Measurements from ENCODE around the gene DIO2.

The DIO2 gene

DNA sequence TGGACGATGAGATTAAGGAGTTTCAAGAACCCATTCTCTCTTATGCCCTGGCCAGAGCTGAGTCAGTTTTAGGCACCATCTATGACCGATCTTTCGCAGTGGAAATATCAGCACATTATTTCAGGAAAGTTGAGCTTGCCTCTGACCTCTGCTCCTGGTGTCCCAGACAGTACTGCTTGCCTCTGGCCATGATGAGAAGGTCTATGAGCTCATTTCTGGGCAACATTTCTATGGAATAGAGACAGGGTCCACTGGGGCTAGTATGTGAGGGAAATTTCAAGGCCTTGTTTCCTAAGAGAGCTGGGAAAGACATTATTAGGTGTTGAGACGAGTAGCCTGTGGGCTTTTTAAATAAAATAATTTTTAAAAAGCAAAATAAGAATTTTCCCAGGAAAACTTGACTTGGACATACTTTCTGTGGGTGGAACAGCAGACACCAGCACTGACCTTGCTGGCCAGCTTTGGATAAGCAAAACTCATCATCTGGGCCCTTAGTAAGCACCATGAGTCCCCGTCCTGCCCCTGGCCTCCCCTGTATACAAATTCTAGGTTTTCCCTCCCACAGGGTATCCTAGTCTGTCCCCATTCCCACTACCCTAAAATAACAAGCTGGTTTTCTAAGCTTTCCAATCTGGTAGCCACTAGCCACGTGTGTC, 43.4 kb downstream of the DIO2 start:
- DNase-seq (ENCODE audit: low spot score), result no peak

DNA sequence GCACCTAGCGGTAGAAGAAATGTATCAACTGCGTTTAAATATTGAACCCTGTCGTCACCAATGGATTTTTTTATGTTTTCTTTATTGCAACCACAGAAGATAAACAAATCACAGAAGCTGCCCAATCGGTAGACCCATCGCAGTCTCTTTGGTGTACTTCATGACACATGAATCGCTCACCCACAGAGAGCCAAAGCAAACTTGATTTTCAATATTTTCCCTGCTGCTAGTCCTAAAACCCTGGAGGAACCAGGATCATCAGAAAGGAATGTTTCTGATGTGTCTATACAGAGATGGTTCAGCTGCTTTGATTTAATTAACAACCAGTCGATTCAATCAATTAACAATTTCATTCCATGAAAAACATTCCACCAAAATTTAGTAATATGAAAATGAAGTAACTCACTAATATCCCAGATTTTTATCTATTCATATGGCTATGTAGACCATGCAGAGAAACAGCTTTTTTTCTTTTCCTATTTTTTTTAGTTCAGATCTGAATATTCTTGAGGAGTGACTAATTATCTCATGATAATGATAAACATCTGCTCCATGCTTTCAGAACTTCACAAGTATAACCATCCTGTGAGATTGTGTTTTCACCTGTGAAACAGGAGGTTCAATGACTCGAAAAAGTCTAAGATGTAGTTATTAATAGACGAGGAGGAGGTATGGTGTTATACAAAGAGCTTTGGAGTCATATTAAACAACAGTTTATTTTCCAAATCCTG, 46.1 kb downstream of the DIO2 start:
- DNase-seq (ENCODE audit: low spot score), result no peak

DNA sequence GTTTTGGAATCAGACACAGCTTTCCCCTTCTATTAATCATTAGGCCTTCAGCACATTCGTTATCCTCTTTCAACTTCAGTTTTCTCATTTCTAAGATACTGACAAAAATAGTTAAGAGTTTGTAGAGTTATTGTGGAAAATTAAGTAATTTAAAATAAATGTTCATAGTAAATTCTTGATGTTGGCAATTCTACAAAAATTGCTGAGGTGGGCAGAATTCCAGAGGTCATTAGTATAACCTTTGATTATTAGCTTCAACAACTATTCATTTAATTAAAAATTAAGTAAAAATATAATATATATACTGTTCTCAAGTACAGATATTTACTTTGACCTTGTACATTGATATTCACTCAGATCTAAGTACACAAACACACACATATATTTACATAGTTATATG, 58.5 kb downstream of the DIO2 start:
- DNase-seq (ENCODE audit: low spot score), result no peak

DNA sequence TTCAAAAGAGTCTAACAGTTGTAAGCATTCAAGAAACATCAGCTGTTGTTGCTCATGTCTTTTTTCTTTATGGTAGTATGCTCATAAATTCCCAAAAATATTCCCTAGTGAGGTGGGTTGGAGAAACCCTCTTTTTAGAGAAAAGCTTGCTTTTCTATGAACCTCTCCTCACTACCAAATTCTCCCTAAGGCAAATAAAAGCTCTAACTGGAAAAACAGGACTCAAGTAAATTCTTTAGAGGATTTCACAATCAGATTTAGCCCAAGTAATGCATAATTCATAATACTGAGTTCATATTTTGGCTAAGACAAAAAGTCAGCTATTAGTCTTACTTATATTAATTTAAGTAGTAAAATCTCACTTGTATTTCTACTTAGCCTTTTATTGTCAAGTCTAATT, 59.1 kb downstream of the DIO2 start:
- no peak for DNase-seq (ENCODE audit: low spot score)

DNA sequence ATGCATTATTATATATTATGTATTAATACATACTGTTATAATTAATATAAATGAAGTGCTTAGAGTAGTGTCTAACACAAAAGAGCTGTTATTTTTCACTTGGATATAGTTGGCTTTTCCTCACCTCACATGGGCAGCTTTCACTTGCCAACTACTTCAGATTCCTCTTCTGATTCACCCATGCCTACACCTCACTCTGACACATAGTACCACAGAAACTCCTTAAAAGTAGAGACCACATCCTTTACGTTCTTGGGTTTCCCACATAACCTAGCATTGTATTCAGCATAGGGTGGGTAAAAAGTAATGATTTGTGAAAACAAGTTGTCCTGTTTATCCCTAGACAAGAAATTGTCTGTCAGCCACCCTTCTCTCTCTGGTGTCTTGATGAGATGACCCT, 61.0 kb downstream of the DIO2 start:
- no peak for DNase-seq (ENCODE audit: low spot score)
